Measurements from ENCODE around the gene SNRPB2. TPM values are rescaled to one million over a fixed set of nuclear protein-coding genes. Genes with fewer than 3 reads are reported as not detected.

The SNRPB2 gene
- total RNA-seq, 1 donor from 2014 or later, result 94.7 TPM

- H3K9me3 Mint-ChIP-seq, result peaks cover 4% of the 10 kb centered on the region
- no peaks in the 10 kb centered on the region for H3K36me3 Mint-ChIP-seq (ENCODE audit: low read depth)
- TF ChIP-seq CTCF (conservative IDR thresholded peaks at IDR 0.05), result no peak
- H3K27me3 Mint-ChIP-seq (ENCODE audit: low read depth), result no peaks in the 10 kb centered on the region
- DNase-seq (ENCODE audit: low read depth, low spot score), result no peak
- no peak overlapping the region for H3K4me3 Mint-ChIP-seq
- no peaks in the 10 kb centered on the region for H3K4me1 Mint-ChIP-seq
- no peak overlapping the region for H3K27ac Mint-ChIP-seq (ENCODE audit: unreplicated experiment)
These were observed 23.1 kb downstream of the SNRPB2 start for GRCh38 chr20:16752901-16753300.

GRCh38 chr20:16758454-16759180 is 28.8 kb downstream of the SNRPB2 start:
- peaks cover 13% of the 10 kb centered on the region for H3K4me1 Mint-ChIP-seq
- no peak overlapping the region for H3K27ac Mint-ChIP-seq (ENCODE audit: unreplicated experiment)
- no peak overlapping the region for H3K4me3 Mint-ChIP-seq

GRCh38 chr20:16759181-16759563 is 29.3 kb downstream of the SNRPB2 start:
- H3K27ac Mint-ChIP-seq (ENCODE audit: unreplicated experiment), result no peak overlapping the region
- peaks cover 4% of the 10 kb centered on the region for H3K9me3 Mint-ChIP-seq
- DNase-seq (ENCODE audit: low read depth, low spot score), result no peak

More at GRCh38 chr20:16758454-16759180, 28.8 kb downstream of the SNRPB2 start:
- TF ChIP-seq CTCF (conservative IDR thresholded peaks at IDR 0.05), result no peak
- DNase-seq (ENCODE audit: low read depth, low spot score), result no peak
- Mint-ChIP-seq H3K9me3 (peaks cover 4% of the 10 kb centered on the region), H3K36me3 (ENCODE audit: low read depth) (no peaks in the 10 kb centered on the region), H3K27me3 (ENCODE audit: low read depth) (peaks cover 3% of the 10 kb centered on the region)

GRCh38 chr20:16760431-16761304 is 30.8 kb downstream of the SNRPB2 start:
- H3K9me3 Mint-ChIP-seq, result no peaks in the 10 kb centered on the region
- H3K4me3 Mint-ChIP-seq, result no peak overlapping the region
- no peak overlapping the region for H3K27ac Mint-ChIP-seq (ENCODE audit: unreplicated experiment)
- H3K4me1 Mint-ChIP-seq, result peaks cover 13% of the 10 kb centered on the region
- TF ChIP-seq CTCF (conservative IDR thresholded peaks at IDR 0.05), result no peak
- no peak for DNase-seq (ENCODE audit: low read depth, low spot score)
- H3K27me3 Mint-ChIP-seq (ENCODE audit: low read depth), result peaks cover 3% of the 10 kb centered on the region
- H3K36me3 Mint-ChIP-seq (ENCODE audit: low read depth), result no peaks in the 10 kb centered on the region

More at GRCh38 chr20:16759181-16759563, 29.3 kb downstream of the SNRPB2 start:
- H3K36me3 Mint-ChIP-seq (ENCODE audit: low read depth), result no peaks in the 10 kb centered on the region
- no peak for TF ChIP-seq CTCF (conservative IDR thresholded peaks at IDR 0.05)
- H3K4me1 Mint-ChIP-seq, result peaks cover 13% of the 10 kb centered on the region
- no peak overlapping the region for H3K4me3 Mint-ChIP-seq
- H3K27me3 Mint-ChIP-seq (ENCODE audit: low read depth), result peaks cover 3% of the 10 kb centered on the region

- no peak overlapping the region for H3K27ac Mint-ChIP-seq (ENCODE audit: unreplicated experiment)
- H3K4me1 Mint-ChIP-seq, result peaks cover 13% of the 10 kb centered on the region
- H3K9me3 Mint-ChIP-seq, result no peaks in the 10 kb centered on the region
- peak; percentile 54 for DNase-seq (ENCODE audit: low read depth, low spot score)
- peaks cover 3% of the 10 kb centered on the region for H3K27me3 Mint-ChIP-seq (ENCODE audit: low read depth)
- H3K4me3 Mint-ChIP-seq, result no peak overlapping the region
- no peaks in the 10 kb centered on the region for H3K36me3 Mint-ChIP-seq (ENCODE audit: low read depth)
- peak; percentile 86 for TF ChIP-seq CTCF (conservative IDR thresholded peaks at IDR 0.05)
These were observed 31.5 kb downstream of the SNRPB2 start for GRCh38 chr20:16761305-16761829.

Data from neural crest cell (in vitro differentiated cells).